Prostate gland (tissue), 2 donors: Measurements from ENCODE around the gene SCN5A.

ENCODE experiments used
- CTCF ChIP-seq, 4 experiments: fragments of 200-600 bp in 2 of 4; fragments of 450-650 bp in 2 of 4; sonication (generic) in 2 of 4; IDR thresholded peaks; 1 replicate in 3 of 4; 2 replicates in 1 of 4; pipeline ENCODE4 v1.5.1; 2016 to 2019; ENCODE audit warnings: antibody characterized with exemption in 4 of 4, mild to moderate bottlenecking in 2 of 4, moderate library complexity in 2 of 4
- POLR2A ChIP-seq: fragments of 450-650 bp; IDR thresholded peaks from one replicate; pipeline ENCODE4 v1.6.1; 2016; ENCODE audit warnings: antibody characterized with exemption, mild to moderate bottlenecking
- POLR2AphosphoS5 ChIP-seq: sonication (generic); formaldehyde crosslinking; IDR thresholded peaks from one replicate; pipeline ENCODE4 v1.6.1; 2017; ENCODE audit warnings: antibody characterized with exemption

GRCh38 chr3:38698061-38698460 lies 48.6 kb upstream of the SCN5A start:
- TF ChIP-seq CTCF (IDR thresholded peaks at IDR 0.05) = no peak
- no peak for TF ChIP-seq POLR2AphosphoS5
- no peak for TF ChIP-seq POLR2A
